Erythroblast (primary cell): Measurements from ENCODE around the gene KIF2A.

Source experiments
- GATA1 ChIP-seq: IDR thresholded peaks from 2 replicates; pipeline ENCODE4 v1.6.1; 2011; ENCODE audit warnings: low read depth, mild to moderate bottlenecking, control low read depth, low read length, moderate library complexity
- POLR2A ChIP-seq: IDR thresholded peaks from 2 replicates; pipeline ENCODE4 v1.6.1; 2011; ENCODE audit warnings: mild to moderate bottlenecking, low read length

DNA sequence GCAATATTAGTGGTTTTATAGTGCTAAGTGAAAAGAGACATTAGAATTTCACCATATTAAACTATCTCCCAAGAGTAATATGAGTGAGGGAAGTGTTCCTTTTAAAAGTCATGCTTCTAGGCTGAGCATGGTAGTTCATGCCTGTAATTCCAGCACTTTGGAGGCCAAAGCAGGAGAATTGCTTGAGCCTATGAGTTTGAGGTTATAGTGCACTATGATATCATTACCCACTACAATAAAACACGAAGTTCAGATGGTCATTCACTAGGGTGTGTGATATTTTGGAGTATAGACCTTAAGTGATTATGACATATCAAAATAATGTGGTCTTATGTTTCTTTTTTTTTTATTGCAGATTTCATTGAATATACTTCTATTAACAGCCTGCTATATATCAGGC is 6.7 kb downstream of the KIF2A start:
- no peak for TF ChIP-seq GATA1
- no peak for TF ChIP-seq POLR2A
